K562 (cell line): ENCODE results near the gene CCSER1. TPM values are rescaled to one million over a fixed set of nuclear protein-coding genes. Genes with fewer than 3 reads are reported as not detected.

Experiments
- ATAC-seq: fragments of 200-7000 bp; cut with Tn5 transposase; 3 replicates; pipeline ENCODE4 v1.9.1; 2020; ENCODE audit warnings: moderate library complexity
- BruUV-seq: library from RNA; stranded (reverse); fragments of 400-500 nt; replicated peaks from 2 replicates; lab custom pipeline; 2021; lab: Mats Ljungman, UMichigan
- CTCF ChIA-PET: fragments of 300-600 bp; formaldehyde crosslinking; extraction: SDS; loops from one replicate; lab custom pipeline; 2021; ENCODE audit warnings: low intra/inter-chr PET ratio; lab: Yijun Ruan, JAX
- POLR2A ChIA-PET: fragments of 300-600, 350-650 bp; sonication (Branson Sonifier 250); formaldehyde crosslinking; extraction: SDS; loops from one replicate; lab custom pipeline; 2021; ENCODE audit warnings: antibody characterized with exemption, inconsistent platforms; lab: Yijun Ruan, JAX
- DNase-seq, 4 experiments: peaks; one replicate each; pipeline versions ENCODE4 v3.0.0 to v3.0.0-alpha.2; 2011 to 2018; ENCODE audit warnings: low spot score in 3 of 4, mixed read lengths in 3 of 4; ENCODE audit errors: extremely low read depth in 1 of 4
- FAIRE-seq: peaks from 2 replicates; lab custom pipeline; 2011; peaks lifted over from hg19 to GRCh38; lab: Jason Lieb, UNC
- H2AFZ ChIP-seq: 2 replicates; pipeline ENCODE4 v1.6.0; 2011; ENCODE audit warnings: low read depth, low read length, control low read depth, inconsistent platforms
- H3K27ac ChIP-seq: fragments of 200-600 bp; 3 replicates; pipeline ENCODE4 v1.8.0; 2011; ENCODE audit warnings: low read depth, mild to moderate bottlenecking, control low read depth, inconsistent platforms, low read length, moderate library complexity, mixed read lengths; ENCODE audit errors: extremely low read depth
- H3K27me3 ChIP-seq, 2 experiments: fragments of 300-600 bp in 1 of 2; 2 replicates in 1 of 2; 3 replicates in 1 of 2; pipeline versions ENCODE4 v1.6.0 to v1.8.0; 2011; ENCODE audit warnings: inconsistent platforms in 2 of 2, low read length in 2 of 2, mild to moderate bottlenecking in 1 of 2, mixed read lengths in 1 of 2, moderate library complexity in 1 of 2; ENCODE audit not compliant: control insufficient read depth in 2 of 2, insufficient read depth in 2 of 2
- H3K36me3 ChIP-seq: fragments of 300-600 bp; 3 replicates; pipeline ENCODE4 v1.8.0; 2011; ENCODE audit warnings: mild to moderate bottlenecking, low read length, inconsistent platforms; ENCODE audit not compliant: control insufficient read depth, insufficient read depth
- H3K4me1 ChIP-seq, 2 experiments: fragments of 200-600 bp in 1 of 2; replicated peaks in 1 of 2; 2 replicates in 1 of 2; 3 replicates in 1 of 2; pipeline versions ENCODE4 v1.5.1 to v1.8.0; 2011; ENCODE audit warnings: inconsistent platforms in 2 of 2, low read length in 2 of 2, mild to moderate bottlenecking in 1 of 2, mixed read lengths in 1 of 2, moderate library complexity in 1 of 2; ENCODE audit not compliant: control insufficient read depth in 2 of 2, insufficient read depth in 2 of 2
- H3K4me2 ChIP-seq: 2 replicates; pipeline ENCODE4 v1.6.1; 2011; ENCODE audit warnings: low read length, control low read depth, inconsistent platforms, mixed read lengths; ENCODE audit not compliant: insufficient read depth
- H3K4me3 ChIP-seq: fragments of 200-600 bp; sonication (generic), shearing (Covaris generic); 2 replicates; pipeline ENCODE4 v1.5.1; 2016; ENCODE audit warnings: control low read depth, inconsistent platforms
- H3K79me2 ChIP-seq: fragments of 200-600 bp; 3 replicates; pipeline ENCODE4 v1.8.0; 2011; ENCODE audit warnings: low read length, inconsistent platforms; ENCODE audit not compliant: control insufficient read depth, insufficient read depth
- H3K9ac ChIP-seq, 2 experiments: 2 replicates each; pipeline versions ENCODE4 v1.6.0 to v1.6.1; 2011; ENCODE audit warnings: low read depth in 2 of 2, low read length in 2 of 2, control low read depth in 1 of 2, inconsistent platforms in 1 of 2, mild to moderate bottlenecking in 1 of 2, mixed read lengths in 1 of 2; ENCODE audit not compliant: insufficient read depth in 1 of 2
- H3K9me1 ChIP-seq: one replicate; pipeline ENCODE4 v1.6.0; 2011; ENCODE audit warnings: inconsistent platforms, mild to moderate bottlenecking, low read length, moderate library complexity; ENCODE audit not compliant: control insufficient read depth, insufficient read depth
- H3K9me3 ChIP-seq: replicated peaks from 2 replicates; pipeline ENCODE4 v1.5.1; 2011; ENCODE audit warnings: low read depth, low read length, inconsistent platforms; ENCODE audit not compliant: control insufficient read depth, insufficient read depth
- H4K20me1 ChIP-seq: replicated peaks from 2 replicates; pipeline ENCODE4 v1.6.1; 2011; ENCODE audit warnings: low read length, inconsistent platforms, mixed read lengths; ENCODE audit not compliant: control insufficient read depth, insufficient read depth
- ARHGAP35 ChIP-seq: fragments of 450-650 bp; IDR thresholded peaks from 2 replicates; pipeline ENCODE4 v1.6.1; 2018; ENCODE audit not compliant: partially characterized antibody
- IRF1 ChIP-seq: sonication (generic); formaldehyde crosslinking; IDR thresholded peaks from 2 replicates; pipeline ENCODE4 v1.8.0; 2022; ENCODE audit warnings: missing genetic modification reagents, mild to moderate bottlenecking, borderline replicate concordance
- TCF7 ChIP-seq: sonication (generic); IDR thresholded peaks from 2 replicates; pipeline ENCODE4 v1.6.1; 2016; ENCODE audit warnings: antibody characterized with exemption, borderline replicate concordance
- ZBED1 ChIP-seq: IDR thresholded peaks from 2 replicates; pipeline ENCODE4 v1.6.1; 2014
- ZNF316 ChIP-seq: fragments of 450-650 bp; IDR thresholded peaks from 2 replicates; pipeline ENCODE4 v1.6.1; 2016
- whole genome bisulfite sequencing: fragments of 100-300 bp; shearing (Covaris generic); methylation state at CpG from one replicate; pipeline ENCODE4 v1.1.6; 2016; ENCODE audit warnings: low coverage, mixed read lengths; ENCODE audit not compliant: insufficient coverage; ENCODE audit errors: missing lambda C conversion rate; 5-methylcytosine and 5-hydroxymethylcytosine counted together
- in situ Hi-C: fragments of 300-500 bp; cut with MboI; formaldehyde crosslinking; loops from 4 replicates; pipeline ENCODE4 v1.15.0; 2018; ENCODE audit warnings: inconsistent platforms, mixed read lengths
- intact Hi-C: fragments of 100-400 bp; cut with micrococcal nuclease; formaldehyde crosslinking; loops from 2 replicates; pipeline ENCODE4 v1.14.2; 2022
- polyA plus RNA-seq, 8 experiments: library from polyadenylated mRNA; depleted of rRNA in 4 of 8; stranded (reverse) in 5 of 8; unstranded in 3 of 8; fragments of >200 nt; fragmentation: Nextera tagmentation in 2 of 8; fragmentation: Illumina TruSeq in 1 of 8; extraction: Ambion mirVana in 2 of 8; extraction: Trizol in 1 of 8; gene quantifications; 2 replicates each; pipeline versions ENCODE4 v1.2.1 to v1.2.3, GENCODE V29; 2011 to 2014; ENCODE audit warnings: inconsistent platforms in 1 of 8, missing spikeins in 1 of 8
- total RNA-seq, 7 experiments: library from RNA; depleted of rRNA in 6 of 7; stranded (reverse); fragments of >200 nt in 6 of 7; fragmentation: Illumina TruSeq in 2 of 7; extraction: Trizol in 2 of 7; gene quantifications; 2 replicates each; pipeline versions ENCODE4 v1.2.1 to v1.2.3, GENCODE V29; 2011 to 2021; ENCODE audit warnings: low replicate concordance in 1 of 7
- TF ChIP-seq, protein P1 (sequence below): fragments of 450-650 bp; conservative IDR thresholded peaks from 2 replicates; pipeline ENCODE4 v1.6.1; 2016; ENCODE audit warnings: missing genetic modification characterization, low read depth, mild to moderate bottlenecking, missing compliant biosample characterization, moderate library complexity

CCSER1 gene
- total and polyA plus RNA-seq, 9 of the 15 experiments (the other 6 are each of a cell fraction or from before 2014, with no cell fraction given): not detected

GRCh38 chr4:90769251-90769650, 642.1 kb downstream of the CCSER1 start:
- H3K9me3 ChIP-seq: 0 out of 2 replicates have a peak, but pooled peaks cover 1% of the 10 kb centered on the region
- H3K4me1 ChIP-seq: no peaks in the 10 kb centered on the region
- CTCF ChIA-PET: no interaction called here
- H3K9ac ChIP-seq: no peak overlapping the region
- no peaks in the 10 kb centered on the region for H4K20me1 ChIP-seq
- no peaks in the 10 kb centered on the region for H3K79me2 ChIP-seq
- no peak overlapping the region for H3K4me2 ChIP-seq
- intact Hi-C loops: no loop called here
- POLR2A ChIA-PET: no interaction called here
- BruUV-seq: no TSS peak
- in situ Hi-C loops: no loop called here
- no peak overlapping the region for H2AFZ ChIP-seq
- FAIRE-seq (no peak), ATAC-seq (no peak), DNase-seq (no peak)
- no peaks in the 10 kb centered on the region for H3K36me3 ChIP-seq
- TF ChIP-seq IRF1 (CRISPR knock-in tag) (no peak), ARHGAP35 (no peak)
- TF ChIP-seq, protein P1, sequence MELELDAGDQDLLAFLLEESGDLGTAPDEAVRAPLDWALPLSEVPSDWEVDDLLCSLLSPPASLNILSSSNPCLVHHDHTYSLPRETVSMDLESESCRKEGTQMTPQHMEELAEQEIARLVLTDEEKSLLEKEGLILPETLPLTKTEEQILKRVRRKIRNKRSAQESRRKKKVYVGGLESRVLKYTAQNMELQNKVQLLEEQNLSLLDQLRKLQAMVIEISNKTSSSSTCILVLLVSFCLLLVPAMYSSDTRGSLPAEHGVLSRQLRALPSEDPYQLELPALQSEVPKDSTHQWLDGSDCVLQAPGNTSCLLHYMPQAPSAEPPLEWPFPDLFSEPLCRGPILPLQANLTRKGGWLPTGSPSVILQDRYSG (tag): no peak
- no peak overlapping the region for H3K27ac ChIP-seq
- no peak overlapping the region for H3K4me3 ChIP-seq
- H3K27me3 ChIP-seq: no peaks in the 10 kb centered on the region
- H3K9me1 ChIP-seq: no peaks in the 10 kb centered on the region
- 0% methylated on average over 1 of the region's 1 CpG for WGBS

DNA sequence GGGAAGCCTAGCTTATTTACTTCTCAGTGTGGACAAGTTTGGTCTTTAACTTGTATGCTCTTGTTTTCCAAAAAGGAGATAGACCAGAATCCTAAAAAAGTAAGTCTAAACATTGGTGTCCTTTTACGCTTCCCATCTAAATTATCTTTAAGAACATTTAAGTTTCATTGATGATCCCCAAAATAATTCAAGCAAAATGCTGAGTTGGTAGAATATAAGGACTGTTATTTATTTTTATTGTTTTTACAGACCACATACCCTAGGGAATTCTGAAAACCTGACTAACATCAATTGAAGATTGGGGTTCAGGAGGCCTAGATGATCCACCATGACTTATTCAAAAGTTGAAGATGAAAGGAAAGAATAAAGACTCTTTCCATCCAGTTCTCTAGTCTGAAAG, 653.0 kb downstream of the CCSER1 start:
- Histone ChIP-seq H3K9me3 (no peaks in the 10 kb centered on the region), H3K27ac (no peak overlapping the region), H2AFZ (no peak overlapping the region), H3K9ac (no peak overlapping the region), H3K9me1 (no peaks in the 10 kb centered on the region), H3K4me3 (no peak overlapping the region), H4K20me1 (no peaks in the 10 kb centered on the region), H3K4me1 (no peaks in the 10 kb centered on the region), H3K79me2 (no peaks in the 10 kb centered on the region), H3K27me3 (no peaks in the 10 kb centered on the region), H3K4me2 (no peak overlapping the region), H3K36me3 (no peaks in the 10 kb centered on the region)
- ChIA-PET CTCF (no interaction called here), POLR2A (no interaction called here)
- intact Hi-C loops (no loop called here), in situ Hi-C loops (no loop called here)
- no TSS peak for BruUV-seq
- TF ChIP-seq ZNF316 (0 out of 2 replicates have a peak, but pooled peaks have one; percentile 21), TCF7 (no peak), ZBED1 (no peak)
- 0% methylated on average over 1 of the region's 1 CpG for WGBS
- FAIRE-seq (no peak), ATAC-seq (no peak), DNase-seq (no peak)
